B cell (primary cell): Measurements from ENCODE around the gene TSSK2. TPM values are rescaled to one million over a fixed set of nuclear protein-coding genes. Genes with fewer than 3 reads are reported as not detected.
A peak's percentile ranks its signal among the peaks of the same experiment; 100 is the strongest.

Experiments
- ATAC-seq: fragments of 200-7000 bp; cut with Tn5 transposase; one replicate; pipeline ENCODE4 v1.10.0; 2021; ENCODE audit warnings: low read depth, mild to moderate bottlenecking, moderate number of reproducible peaks, moderate library complexity
- CTCF ChIA-PET: fragments of 350-600 bp; sonication (Branson Sonifier 250); formaldehyde crosslinking; loops from one replicate; lab custom pipeline; 2021; ENCODE audit warnings: antibody characterized with exemption, inconsistent platforms; lab: Charles Lee
- POLR2A ChIA-PET: fragments of 350-600 bp; sonication (Branson Sonifier 250); formaldehyde crosslinking; loops from one replicate; lab custom pipeline; 2021; ENCODE audit warnings: antibody characterized with exemption; lab: Charles Lee
- DNase-seq: peaks from one replicate; pipeline ENCODE4 v3.0.0; 2013
- H2AFZ ChIP-seq: 2 replicates; pipeline ENCODE4 v1.6.1; 2012; ENCODE audit warnings: mild to moderate bottlenecking, low read depth, low read length; ENCODE audit not compliant: insufficient read depth, poor library complexity, severe bottlenecking
- H3K27ac ChIP-seq, 2 donors: 1 replicate in 1 of 2; 2 replicates in 1 of 2; pipeline ENCODE4 v1.5.1; 2012 to 2013; ENCODE audit warnings: low read length in 2 of 2, mild to moderate bottlenecking in 2 of 2, moderate library complexity in 1 of 2
- H3K27me3 ChIP-seq, 4 experiments: fragments of 200-600 bp in 1 of 4; sonication (generic) in 1 of 4; replicated peaks in 1 of 4; 1 replicate in 2 of 4; 2 replicates in 2 of 4; pipeline versions ENCODE4 v1.6.1 to v1.7.0; 2013 to 2016; ENCODE audit warnings: low read length in 3 of 4, mild to moderate bottlenecking in 2 of 4, mixed read lengths in 1 of 4, moderate library complexity in 1 of 4; ENCODE audit not compliant: insufficient read depth in 4 of 4, control insufficient read depth in 3 of 4; ENCODE audit errors: control extremely low read depth in 1 of 4
- H3K36me3 ChIP-seq, 2 experiments: replicated peaks in 1 of 2; 1 replicate in 1 of 2; 2 replicates in 1 of 2; pipeline versions ENCODE4 v1.6.1 to v1.7.1; 2013; ENCODE audit warnings: low read length in 1 of 2; ENCODE audit not compliant: insufficient read depth in 2 of 2, control insufficient read depth in 1 of 2; ENCODE audit errors: control extremely low read depth in 1 of 2, extremely low read depth in 1 of 2
- H3K4me1 ChIP-seq, 2 donors: fragments of 200-600 bp in 1 of 2; sonication (generic) in 1 of 2; 1 replicate in 1 of 2; 2 replicates in 1 of 2; pipeline versions ENCODE4 v1.5.1 to v1.6.1; 2013 to 2017; ENCODE audit warnings: low read length in 2 of 2; ENCODE audit not compliant: control insufficient read depth in 2 of 2, insufficient read depth in 2 of 2
- H3K4me2 ChIP-seq: replicated peaks from 2 replicates; pipeline ENCODE3; 2012; ENCODE audit warnings: mild to moderate bottlenecking, low read depth, low read length; ENCODE audit not compliant: poor library complexity, severe bottlenecking
- H3K4me3 ChIP-seq, 5 experiments: fragments of 200-600 bp in 1 of 5; sonication (generic) in 1 of 5; 1 replicate in 3 of 5; 2 replicates in 2 of 5; pipeline versions ENCODE4 v1.5.1 to v1.7.0; 2011 to 2016; ENCODE audit warnings: low read length in 4 of 5, mild to moderate bottlenecking in 4 of 5, low read depth in 2 of 5, control low read depth in 1 of 5, moderate library complexity in 1 of 5; ENCODE audit not compliant: insufficient read depth in 1 of 5; ENCODE audit errors: control extremely low read depth in 1 of 5, extremely low read depth in 1 of 5
- H3K79me2 ChIP-seq: fragments of 200-600 bp; sonication (generic); one replicate; pipeline ENCODE4 v1.6.0; 2016; ENCODE audit warnings: low read length; ENCODE audit not compliant: control insufficient read depth, insufficient read depth
- H3K9ac ChIP-seq: fragments of 200-600 bp; sonication (generic); 2 replicates; pipeline ENCODE4 v1.6.1; 2017; ENCODE audit warnings: mild to moderate bottlenecking, low read length, moderate library complexity
- H3K9me3 ChIP-seq, 3 donors: one replicate each; pipeline versions ENCODE4 v1.6.1 to v1.7.1; 2013; ENCODE audit warnings: low read length in 2 of 3; ENCODE audit not compliant: control insufficient read depth in 2 of 3, insufficient read depth in 1 of 3; ENCODE audit errors: control extremely low read depth in 1 of 3
- H4K20me1 ChIP-seq: 2 replicates; pipeline ENCODE4 v1.6.0; 2012; ENCODE audit warnings: mild to moderate bottlenecking, low read length; ENCODE audit not compliant: insufficient read depth, control insufficient read depth, poor library complexity, severe bottlenecking
- H3K27ac Mint-ChIP-seq: one replicate; pipeline ENCODE4 v1.8.0; 2021; ENCODE audit warnings: mixed read lengths
- H3K27me3 Mint-ChIP-seq: one replicate; pipeline ENCODE4 v1.8.0; 2021; ENCODE audit warnings: mixed read lengths
- H3K4me1 Mint-ChIP-seq: one replicate; pipeline ENCODE4 v1.8.0; 2021; ENCODE audit warnings: mixed read lengths
- H3K4me3 Mint-ChIP-seq: one replicate; pipeline ENCODE4 v1.8.0; 2021; ENCODE audit warnings: mixed read lengths
- H3K9me3 Mint-ChIP-seq: one replicate; pipeline ENCODE4 v1.8.0; 2022; ENCODE audit warnings: mixed read lengths; ENCODE audit not compliant: insufficient read depth
- EZH2 ChIP-seq: IDR thresholded peaks from 2 replicates; pipeline ENCODE4 v1.6.1; 2012; ENCODE audit warnings: borderline replicate concordance, low read depth, mild to moderate bottlenecking, moderate library complexity, low read length; ENCODE audit not compliant: insufficient read depth, poor library complexity, severe bottlenecking
- WGBS: methylation state at CpG from one replicate; pipeline ENCODE4 v1.1.5; 2013; ENCODE audit warnings: missing lambda C conversion rate; ENCODE audit not compliant: insufficient coverage; 5-methylcytosine and 5-hydroxymethylcytosine counted together
- intact Hi-C: fragments of 100-400 bp; cut with micrococcal nuclease; formaldehyde crosslinking; loops from one replicate; pipeline ENCODE4 v1.10.0; 2022
- polyA plus RNA-seq: library from polyadenylated mRNA; depleted of rRNA; stranded (reverse); fragments of >200 nt; gene quantifications from 2 replicates; pipeline ENCODE4 v1.2.3, GENCODE V29; 2012
- total RNA-seq, 2 donors: library from RNA; stranded (reverse); fragments of 120-200 nt in 1 of 2; gene quantifications; 1 replicate in 1 of 2; 2 replicates in 1 of 2; pipeline versions ENCODE4 v1.2.3 to v1.2.4, GENCODE V29; 2013 to 2022
- TF ChIP-seq, protein P1 (sequence below): fragments of 200-600 bp; IDR thresholded peaks from one replicate; pipeline ENCODE4 v1.8.0; 2022; ENCODE audit warnings: antibody characterized with exemption, mild to moderate bottlenecking

TSSK2 gene
- total and polyA plus RNA-seq, 2 donors (not counting 1 experiment from before 2014, with no cell fraction given) = 0.15 TPM; not detected in 1

DNA sequence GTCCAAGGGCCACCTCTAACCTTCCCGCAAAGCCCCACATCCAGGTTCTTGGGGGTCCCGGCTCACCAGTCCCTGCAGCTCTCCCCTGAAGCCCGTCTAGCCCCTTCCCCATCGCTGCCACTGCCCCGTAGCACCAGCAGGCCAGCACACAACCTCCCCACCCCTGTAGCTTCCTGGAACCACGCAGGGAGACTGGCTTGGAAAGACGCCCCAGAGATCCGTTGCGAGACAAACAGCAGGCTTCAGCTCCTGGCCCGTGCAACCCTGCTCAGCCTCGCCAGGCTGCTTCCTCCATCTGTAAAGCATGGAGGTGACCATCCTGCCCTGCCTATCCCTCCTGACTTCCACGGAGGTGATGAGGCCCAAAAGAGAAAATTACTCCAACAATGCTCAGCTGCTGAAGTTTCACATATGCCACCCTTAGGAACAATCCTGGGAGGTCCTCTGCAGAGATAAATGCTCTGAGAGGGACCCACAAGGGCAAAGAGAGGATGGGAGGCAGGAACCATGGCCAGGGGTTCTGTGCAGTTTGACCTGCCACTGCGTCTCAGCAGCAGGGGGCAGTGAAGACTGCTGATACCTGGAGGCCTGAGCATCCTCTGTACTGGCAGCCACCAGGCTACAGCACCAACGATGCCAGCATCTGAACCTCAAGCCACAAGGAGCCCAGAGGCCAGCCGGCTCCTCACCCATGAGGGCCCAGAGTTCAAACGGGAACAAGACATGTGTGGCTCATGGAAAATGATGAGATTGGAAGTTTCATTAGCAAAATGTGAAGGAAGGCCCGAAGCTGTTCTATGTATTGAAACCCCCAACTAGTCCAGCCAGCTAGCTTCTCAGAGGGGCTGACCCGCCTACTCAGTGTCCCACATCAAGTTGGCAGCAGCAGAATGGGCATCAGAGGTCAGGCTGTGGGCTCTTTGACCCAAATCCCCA, 25.0 kb upstream of the TSSK2 start:
- Histone ChIP-seq H3K27me3 (no peaks in the 10 kb centered on the region), H3K9ac (no peak overlapping the region), H3K27ac (no peak overlapping the region), H3K36me3 (peaks cover 0 to 5% of the 10 kb centered on the region in 2 experiments), H3K79me2 (peaks cover 97% of the 10 kb centered on the region), H4K20me1 (peaks cover 87% of the 10 kb centered on the region), H3K9me3 (no peaks in the 10 kb centered on the region), H3K4me2 (no peak overlapping the region), H3K4me1 (peaks cover 21 to 36% of the 10 kb centered on the region in 2 donors), H2AFZ (no peak overlapping the region), H3K4me3 (no peak overlapping the region)
- intact Hi-C loops = loop anchor here (1.0 to 5.0 kb wide), 2 partner anchors 36 to 524 kb away; partner anchors contain the start of gene ESS2
- WGBS = 86% methylated on average over 17 of the region's 18 CpGs
- CTCF ChIA-PET = interaction anchor here (0.7 to 1.1 kb wide), 4 partner anchors 16 to 524 kb away, joined by 3 to 4 read pairs (median 3); partner anchors contain the start of genes DGCR2 and ESS2
- Mint-ChIP-seq H3K27ac (no peak overlapping the region), H3K27me3 (no peaks in the 10 kb centered on the region), H3K4me3 (no peak overlapping the region), H3K9me3 (no peaks in the 10 kb centered on the region), H3K4me1 (peaks cover 60% of the 10 kb centered on the region)
- peak; percentile 34 for DNase-seq
- TF ChIP-seq, protein P1, sequence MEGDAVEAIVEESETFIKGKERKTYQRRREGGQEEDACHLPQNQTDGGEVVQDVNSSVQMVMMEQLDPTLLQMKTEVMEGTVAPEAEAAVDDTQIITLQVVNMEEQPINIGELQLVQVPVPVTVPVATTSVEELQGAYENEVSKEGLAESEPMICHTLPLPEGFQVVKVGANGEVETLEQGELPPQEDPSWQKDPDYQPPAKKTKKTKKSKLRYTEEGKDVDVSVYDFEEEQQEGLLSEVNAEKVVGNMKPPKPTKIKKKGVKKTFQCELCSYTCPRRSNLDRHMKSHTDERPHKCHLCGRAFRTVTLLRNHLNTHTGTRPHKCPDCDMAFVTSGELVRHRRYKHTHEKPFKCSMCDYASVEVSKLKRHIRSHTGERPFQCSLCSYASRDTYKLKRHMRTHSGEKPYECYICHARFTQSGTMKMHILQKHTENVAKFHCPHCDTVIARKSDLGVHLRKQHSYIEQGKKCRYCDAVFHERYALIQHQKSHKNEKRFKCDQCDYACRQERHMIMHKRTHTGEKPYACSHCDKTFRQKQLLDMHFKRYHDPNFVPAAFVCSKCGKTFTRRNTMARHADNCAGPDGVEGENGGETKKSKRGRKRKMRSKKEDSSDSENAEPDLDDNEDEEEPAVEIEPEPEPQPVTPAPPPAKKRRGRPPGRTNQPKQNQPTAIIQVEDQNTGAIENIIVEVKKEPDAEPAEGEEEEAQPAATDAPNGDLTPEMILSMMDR = peak; percentile 39
- TF ChIP-seq EZH2 = no peak
- POLR2A ChIA-PET = no interaction called here
- peak; percentile 39 for ATAC-seq
